HG03108 (cell line): ENCODE measurements around the gene HOXB9.

Experiments used
- ATAC-seq: cut with Tn5 transposase; IDR thresholded peaks from one replicate; pipeline ENCODE4 v1.9.1; 2021; ENCODE audit warnings: moderate library complexity; ENCODE audit not compliant: unreplicated experiment

HOXB9 gene

DNA sequence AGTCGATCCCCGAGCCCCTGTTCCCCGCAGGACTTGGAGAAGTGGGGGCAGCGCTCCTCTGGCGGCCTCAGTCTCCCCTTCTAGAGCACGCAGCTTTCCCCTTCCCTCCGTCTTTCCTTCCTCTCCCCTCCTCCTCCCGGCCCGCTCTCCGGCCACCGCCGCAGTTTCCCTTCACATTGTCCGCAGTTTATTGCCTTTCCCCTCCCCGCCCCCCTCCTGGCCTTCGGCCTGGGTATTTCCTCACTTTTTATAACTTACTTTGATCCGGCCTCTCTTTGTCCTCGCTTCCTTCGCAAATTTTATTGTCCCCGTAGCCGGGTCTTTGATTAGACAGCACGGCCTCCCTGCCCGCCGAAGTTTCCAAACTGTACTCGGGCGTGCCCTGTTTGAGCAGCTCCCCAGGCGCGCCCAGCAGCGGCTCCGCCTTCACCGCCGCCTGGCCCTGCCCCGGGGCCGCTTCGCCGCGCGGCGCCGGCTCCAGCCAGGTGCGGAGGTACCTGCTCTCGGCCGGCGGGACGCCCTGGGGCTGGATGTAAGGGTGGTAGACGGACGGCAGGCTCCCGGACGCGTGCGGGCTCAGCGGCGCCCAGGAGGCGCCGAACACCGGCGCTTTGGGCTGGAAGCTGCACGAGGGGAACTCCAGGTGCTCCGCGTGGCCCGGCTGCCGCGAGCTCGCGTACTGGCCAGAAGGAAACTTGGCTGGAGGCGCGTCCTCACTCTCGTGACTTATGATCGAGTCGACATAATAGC is 488 bp downstream of the HOXB9 start:
- no peak for ATAC-seq

DNA sequence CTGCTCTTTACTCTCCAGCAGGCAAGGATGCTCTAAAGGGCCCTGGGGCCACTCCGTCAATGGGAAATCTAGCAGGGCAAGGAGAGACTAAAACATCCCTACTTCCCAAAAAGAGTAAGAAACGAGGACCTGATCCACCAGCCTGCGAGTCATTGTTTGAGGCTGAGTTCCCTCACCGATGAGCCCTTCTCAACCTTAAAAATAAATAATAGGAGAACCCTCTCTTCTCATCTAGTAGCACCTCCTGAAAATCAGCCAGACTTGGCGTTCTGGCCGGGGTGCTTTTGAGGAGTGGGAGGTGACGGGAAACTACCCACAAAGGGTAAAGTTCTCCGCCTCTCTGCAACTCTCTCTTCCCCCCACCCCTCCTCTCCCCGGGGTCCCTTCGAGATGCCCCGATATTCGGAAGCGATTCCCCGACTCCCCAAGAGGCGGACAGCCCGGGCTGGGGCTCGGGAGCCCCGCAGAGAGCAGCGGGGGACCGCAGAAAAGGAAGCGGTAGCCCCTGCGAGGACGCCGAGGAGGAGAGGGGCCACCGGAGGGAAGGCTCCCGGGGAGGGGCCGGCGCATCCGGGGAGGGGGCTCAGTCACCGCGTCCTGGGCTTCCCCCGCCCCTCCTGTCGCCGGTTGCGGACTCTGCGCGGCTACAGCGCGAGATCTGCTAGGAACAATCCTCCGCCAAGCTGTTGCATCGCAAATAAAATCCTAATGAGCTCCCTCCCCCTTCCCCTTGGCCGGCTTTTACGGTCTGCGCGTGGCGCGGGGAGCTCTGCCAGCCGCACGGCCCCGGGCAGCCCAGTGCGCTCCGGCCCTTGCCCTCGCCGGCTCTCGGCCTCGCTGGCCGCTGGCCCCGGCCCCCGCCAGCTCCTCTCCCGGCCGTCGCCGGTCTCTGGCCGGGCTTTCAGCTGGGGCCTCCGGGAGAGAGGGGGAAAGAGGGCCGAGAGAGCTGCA is 1.3 kb downstream of the HOXB9 start:
- ATAC-seq = no peak

GRCh38 chr17:48624118-48624517 is 2.0 kb downstream of the HOXB9 start:
- ATAC-seq = no peak

GRCh38 chr17:48623583-48623982 is 2.6 kb downstream of the HOXB9 start:
- ATAC-seq = no peak

DNA sequence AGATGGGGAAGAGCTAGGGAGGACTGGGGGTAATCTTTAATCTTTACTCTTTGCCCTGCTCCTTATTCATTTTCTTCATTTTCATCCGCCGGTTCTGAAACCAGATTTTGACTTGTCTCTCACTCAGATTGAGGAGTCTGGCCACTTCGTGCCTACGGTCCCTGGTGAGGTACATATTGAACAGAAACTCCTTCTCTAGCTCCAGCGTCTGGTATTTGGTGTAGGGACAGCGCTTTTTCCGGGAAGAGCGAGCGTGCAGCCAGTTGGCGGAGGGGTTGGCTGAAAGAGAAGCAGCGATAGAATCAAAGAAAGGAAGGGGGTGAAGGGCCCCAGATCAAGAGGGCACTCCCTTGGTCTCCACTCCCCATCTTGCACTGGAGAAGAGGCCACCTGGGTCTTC is 3.3 kb downstream of the HOXB9 start:
- no peak for ATAC-seq

DNA sequence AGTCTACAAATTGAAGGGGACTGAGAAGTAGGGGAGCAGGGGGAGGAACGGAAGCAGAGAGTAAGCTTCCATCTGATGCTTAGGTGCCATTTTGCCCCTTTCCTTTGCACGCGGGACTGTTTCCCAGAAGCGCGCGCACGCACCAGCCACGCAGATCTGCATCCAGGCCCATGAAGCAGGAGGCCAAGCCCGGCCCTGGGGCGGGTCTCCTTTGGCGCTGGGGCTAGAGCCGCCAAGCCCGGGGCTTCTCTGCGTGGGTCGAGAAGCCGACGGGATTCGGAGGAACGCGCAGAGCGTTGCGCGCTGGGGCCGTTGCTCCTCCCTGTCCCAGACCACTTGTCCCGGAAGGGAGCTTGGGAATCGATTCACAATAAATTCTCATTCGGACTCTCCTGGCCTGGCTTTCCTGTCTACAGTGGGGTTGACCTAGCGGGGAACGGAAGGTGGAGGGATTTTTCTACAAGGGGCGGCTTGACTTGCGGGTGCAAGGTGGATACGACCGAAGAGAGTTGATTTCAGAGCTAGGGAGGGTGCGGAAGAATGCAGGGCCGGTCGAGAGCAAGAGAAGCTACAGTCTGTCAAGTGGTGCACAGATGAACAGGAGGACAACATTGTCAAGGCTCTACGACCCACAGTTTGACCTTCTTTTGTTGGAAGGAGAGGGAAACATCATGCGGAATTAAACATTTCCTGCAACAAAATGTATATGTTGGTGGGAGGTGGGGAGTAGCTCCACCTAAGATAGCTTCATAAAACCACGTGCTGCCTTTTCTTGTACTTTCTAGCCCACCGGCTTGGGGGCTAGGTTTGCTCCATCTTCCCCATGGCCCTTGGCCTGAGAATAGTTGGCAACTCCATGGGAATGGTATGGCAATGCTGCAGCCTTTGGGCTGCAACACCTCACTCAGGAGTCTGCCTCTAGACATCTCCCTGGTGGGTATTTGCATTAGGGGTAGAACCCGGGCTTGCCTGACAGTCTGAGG is 4.5 kb downstream of the HOXB9 start:
- ATAC-seq = no peak

- no peak for ATAC-seq
Observed at GRCh38 chr17:48620461-48621139, 5.6 kb downstream of the HOXB9 start.

DNA sequence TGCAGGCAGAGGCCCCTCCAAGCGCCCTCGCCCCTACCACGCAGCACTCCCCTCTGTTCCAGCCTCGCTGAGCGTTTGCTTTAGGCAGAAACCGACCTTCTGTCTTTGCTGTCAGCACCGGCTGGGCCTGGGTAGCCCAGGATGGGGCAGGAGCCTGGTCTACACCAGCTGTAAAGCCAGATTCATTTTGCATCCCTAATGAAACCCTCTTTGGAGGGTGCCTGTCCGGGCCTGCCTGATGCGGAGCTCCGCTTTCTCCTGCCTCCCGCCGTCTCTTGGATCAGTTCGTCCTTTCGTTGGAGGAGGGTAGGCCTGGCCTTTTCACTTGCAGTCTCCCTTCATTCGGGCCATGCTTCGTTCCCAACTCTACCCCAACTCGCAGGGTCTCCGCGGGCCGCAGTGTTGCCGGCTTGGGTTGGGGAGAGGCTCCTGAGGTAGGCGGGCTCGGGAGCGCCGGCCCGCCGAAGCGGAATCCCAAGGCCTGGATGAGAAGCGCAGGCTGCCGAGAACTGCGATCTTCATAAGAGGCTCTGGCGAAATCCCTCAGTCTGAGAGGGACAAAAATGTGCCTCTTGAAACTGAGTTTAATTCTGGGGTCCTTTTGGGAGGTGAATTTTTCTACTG is 6.2 kb downstream of the HOXB9 start:
- ATAC-seq = no peak

GRCh38 chr17:48618256-48618896 is 7.8 kb downstream of the HOXB9 start:
- no peak for ATAC-seq

GRCh38 chr17:48617471-48618255 is 8.5 kb downstream of the HOXB9 start:
- ATAC-seq = no peak

DNA sequence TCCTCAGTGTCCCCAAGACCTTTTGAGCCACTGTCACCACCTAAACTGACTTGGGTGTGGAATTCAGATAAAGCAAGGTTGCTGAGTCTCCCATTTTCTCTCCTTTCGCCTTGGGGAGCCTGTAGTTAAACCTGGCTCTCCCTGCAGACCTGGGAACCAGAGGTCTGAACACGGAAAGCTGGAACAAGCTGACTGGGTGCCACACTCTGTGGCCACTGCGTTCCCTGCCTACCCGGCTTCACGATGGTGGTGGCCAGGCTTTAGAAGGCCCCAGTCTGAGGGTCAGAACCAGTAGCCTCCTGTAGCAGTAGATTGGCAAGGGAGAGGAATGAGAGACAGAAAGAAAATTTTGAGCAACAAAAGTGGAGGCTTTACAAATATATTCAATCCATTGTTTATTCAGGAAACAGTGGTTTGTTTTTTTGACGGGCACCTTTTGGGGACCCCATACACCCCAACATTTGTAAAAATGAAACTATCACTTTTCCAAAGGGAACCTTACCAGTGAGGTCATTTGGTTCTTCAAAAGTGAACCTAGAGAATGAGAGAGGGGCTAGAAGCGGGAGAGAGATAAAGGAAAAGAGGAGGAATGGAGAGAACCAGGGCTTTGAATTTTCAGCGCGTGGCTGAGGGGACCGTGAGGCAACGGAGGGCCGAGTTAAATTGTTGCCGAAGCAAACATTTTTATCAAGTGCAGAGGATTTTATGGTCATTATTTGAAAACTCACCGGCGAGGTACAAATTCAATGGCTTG is 9.3 kb downstream of the HOXB9 start:
- ATAC-seq = no peak

DNA sequence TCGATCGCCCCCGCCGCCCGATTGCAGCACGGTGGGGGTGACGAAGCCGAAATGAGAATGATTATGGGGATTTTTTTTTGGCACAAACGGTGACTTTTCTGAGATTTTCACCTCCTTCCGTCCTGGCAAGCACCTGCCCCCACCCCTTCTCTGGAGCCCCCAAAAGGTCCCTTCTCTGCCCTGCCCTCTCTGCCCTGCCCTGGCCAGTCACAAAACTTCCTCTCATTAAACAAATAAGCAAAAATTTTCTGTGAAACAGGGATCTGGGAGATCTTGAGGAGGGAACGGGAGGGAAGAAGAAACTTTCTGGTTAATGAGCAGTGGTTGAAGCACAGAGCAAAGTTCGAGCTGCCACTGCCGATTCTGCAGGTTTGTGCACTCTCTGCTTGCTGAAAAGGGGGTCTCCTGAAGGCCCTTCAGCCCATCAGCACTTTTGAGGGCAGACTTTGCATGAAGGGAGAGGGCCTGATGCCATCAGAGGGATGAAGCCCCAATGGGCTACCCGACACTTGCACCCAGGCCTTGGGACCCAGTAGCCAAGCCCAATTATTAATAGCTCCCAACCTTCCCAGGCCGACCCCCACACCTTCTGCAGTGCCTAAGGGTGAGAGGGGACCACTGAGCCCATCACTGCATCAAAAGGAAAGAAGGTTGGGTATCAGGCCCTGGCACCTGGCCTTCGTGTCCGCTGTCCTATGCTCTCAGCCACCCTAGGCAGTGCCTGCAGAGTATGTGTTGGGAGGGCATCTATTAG is 10.0 kb downstream of the HOXB9 start:
- no peak for ATAC-seq

DNA sequence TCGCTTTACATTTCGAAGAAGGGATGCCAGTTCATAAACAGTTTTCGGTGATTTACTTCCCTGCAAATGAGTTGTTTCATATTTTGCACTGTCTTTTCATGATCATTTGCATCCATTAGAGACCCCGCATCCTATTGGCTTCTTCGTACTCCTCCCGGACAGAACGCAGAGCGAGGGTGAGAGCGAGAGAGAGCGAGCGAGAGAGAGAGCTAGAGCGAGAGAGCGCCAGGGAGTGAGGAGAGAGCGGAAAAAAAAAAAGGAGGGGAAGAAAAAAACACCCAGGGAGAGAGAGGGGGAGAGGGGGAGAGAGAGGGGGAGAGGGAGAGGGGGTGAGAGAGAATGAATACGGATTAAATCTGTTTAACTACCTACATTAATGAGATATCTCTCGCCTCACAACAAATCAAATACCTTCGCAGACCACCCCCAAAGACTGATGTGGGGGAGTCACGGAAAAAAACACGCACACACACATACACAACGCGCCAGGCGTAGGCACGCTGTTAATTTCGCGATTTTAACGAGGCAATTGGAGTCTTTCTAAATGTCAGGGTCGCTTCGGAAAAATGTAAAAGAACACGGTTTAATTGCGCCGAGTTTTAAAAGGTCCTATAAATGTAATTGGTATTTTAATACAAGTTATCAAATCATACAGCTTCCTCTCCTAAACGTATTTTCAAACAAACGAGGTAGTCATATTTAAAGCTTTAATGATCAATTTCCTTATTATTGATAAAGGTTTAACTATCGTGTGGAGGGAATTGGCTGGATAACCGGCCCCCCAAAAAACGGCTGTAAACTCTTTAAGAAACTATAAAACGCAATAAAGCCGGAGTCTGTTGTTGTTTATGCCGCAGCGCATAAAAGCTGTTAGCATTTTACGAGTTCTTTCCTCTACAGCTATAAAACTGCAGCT is 10.9 kb downstream of the HOXB9 start, which contains the start of gene HOXB8:
Gene HOXB8, minus strand, starts transcription at position 246 of the 916 bp plus-strand sequence. CDS start 588 bp downstream, outside the sequence.
- no peak for ATAC-seq

DNA sequence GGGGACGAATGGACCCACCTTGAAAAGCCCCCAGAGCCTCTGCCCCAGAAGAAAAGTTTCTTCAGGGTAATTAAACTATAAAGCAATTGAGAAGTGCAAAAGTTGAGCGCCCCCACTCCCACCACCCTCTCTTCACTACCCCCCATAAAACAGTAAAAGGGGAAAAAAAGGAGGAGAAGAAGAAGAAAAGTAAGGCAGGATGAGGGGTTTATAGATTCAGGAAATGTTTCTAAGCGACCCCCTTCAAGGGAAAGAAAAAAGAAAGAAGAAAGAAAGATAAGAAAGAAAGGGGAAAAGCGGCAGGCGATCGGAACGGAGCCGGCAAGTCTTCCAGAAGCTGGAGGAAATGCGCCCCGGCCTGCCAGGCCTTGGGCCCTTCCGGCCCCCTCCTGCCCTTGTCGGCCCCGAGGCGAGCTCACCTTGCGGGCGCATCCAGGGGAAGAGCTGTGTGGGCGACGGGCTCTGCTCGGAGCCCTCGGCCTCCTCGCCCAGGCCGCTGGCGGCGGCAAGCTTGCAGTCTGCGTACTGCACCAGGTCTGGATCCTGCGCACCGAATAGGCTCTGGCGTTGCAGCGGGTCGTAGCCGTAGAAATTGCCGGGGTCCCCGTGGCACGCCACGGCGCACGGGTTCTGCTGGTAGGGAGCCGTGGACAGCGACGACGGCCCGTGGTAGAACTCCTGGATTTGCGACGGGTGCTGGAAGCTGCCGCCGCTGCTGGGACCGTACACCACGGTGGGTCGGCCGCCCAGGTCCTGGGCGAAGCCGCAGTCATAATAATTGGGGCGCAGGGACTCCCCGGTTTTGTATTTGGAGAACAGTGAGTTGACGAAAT is 12.1 kb downstream of the HOXB9 start:
- ATAC-seq = no peak
